ENCODE results near the gene RAB5B.
"Not testable (repeated sequence)": the region's sequence is repeated elsewhere in the genome, so short reads cannot be mapped to it uniquely, and the experiment has no call there.

The RAB5B gene

GRCh38 chr12:55942577-55943136 lies 31.2 kb upstream of the RAB5B start:
- no peak for DNase-seq

- DNase-seq: no peak
Observed at GRCh38 chr12:55946553-55946952, 27.3 kb upstream of the RAB5B start.

- DNase-seq: no peak
Observed at GRCh38 chr12:55955344-55955743, 18.5 kb upstream of the RAB5B start.

- no peak for DNase-seq
Observed at GRCh38 chr12:55955800-55956508, 17.9 kb upstream of the RAB5B start.

GRCh38 chr12:55957106-55957859 lies 16.6 kb upstream of the RAB5B start:
- DNase-seq: no peak

GRCh38 chr12:55963760-55964159 lies 10.1 kb upstream of the RAB5B start:
- DNase-seq: no peak

- DNase-seq: no peak
Observed at GRCh38 chr12:55965240-55965639, 8.6 kb upstream of the RAB5B start.

- DNase-seq: no peak
Observed at GRCh38 chr12:55965941-55966407, 7.9 kb upstream of the RAB5B start, which contains the start of gene PMEL. Gene PMEL (minus strand): TSS chr12:55966042. CDS start chr12:55966011, 31 bp downstream.

- DNase-seq: peak; percentile 68
Observed at GRCh38 chr12:55966408-55967281, 7.2 kb upstream of the RAB5B start, which contains the start of gene CDK2. Gene CDK2 (plus strand): TSS chr12:55966830. CDS start chr12:55967009, 179 bp downstream.

GRCh38 chr12:55969356-55969755 lies 4.5 kb upstream of the RAB5B start:
- no peak for DNase-seq

- no peak for DNase-seq
Observed at GRCh38 chr12:55970775-55971174, 3.1 kb upstream of the RAB5B start.

- DNase-seq: no peak
Observed at GRCh38 chr12:55972042-55972441, 1.8 kb upstream of the RAB5B start.

- DNase-seq: no peak
Observed at GRCh38 chr12:55972456-55972855, 1.4 kb upstream of the RAB5B start.

GRCh38 chr12:55972911-55973598 lies 823 bp upstream of the RAB5B start:
- DNase-seq: peak; percentile 7

GRCh38 chr12:55974308-55974730 lies 441 bp downstream of the RAB5B start:
- peak; percentile 28 for DNase-seq

GRCh38 chr12:55978393-55978792 lies 4.5 kb downstream of the RAB5B start:
- no peak for DNase-seq

- no peak for DNase-seq
Observed at GRCh38 chr12:55979069-55979468, 5.2 kb downstream of the RAB5B start.

GRCh38 chr12:55981882-55982281 lies 8.0 kb downstream of the RAB5B start:
- not testable (repeated sequence) for DNase-seq

GRCh38 chr12:55982319-55982936 lies 8.6 kb downstream of the RAB5B start:
- no peak for DNase-seq

- no peak for DNase-seq
Observed at GRCh38 chr12:55983232-55983842, 9.5 kb downstream of the RAB5B start.

- DNase-seq: no peak
Observed at GRCh38 chr12:55984861-55985260, 11.0 kb downstream of the RAB5B start.
